Mesenchymal stem cell (in vitro differentiated cells and primary cell): ENCODE results near the gene HOMER3.

Experiments
- DNase-seq: peaks from one replicate; pipeline ENCODE4 v3.0.0-alpha.2; 2013
- H2AFZ ChIP-seq: one replicate; pipeline ENCODE4 v1.6.1; 2013; ENCODE audit warnings: low read depth, mild to moderate bottlenecking, control low read depth, inconsistent platforms, low read length, moderate library complexity
- H2AK5ac ChIP-seq: 2 replicates; pipeline ENCODE4 v1.6.1; 2013; ENCODE audit warnings: low read length, moderate library complexity, mild to moderate bottlenecking, inconsistent platforms; ENCODE audit not compliant: severe bottlenecking
- H2BK120ac ChIP-seq: one replicate; pipeline ENCODE4 v1.6.1; 2013; ENCODE audit warnings: low read depth, mild to moderate bottlenecking, inconsistent platforms, low read length, moderate library complexity
- H2BK12ac ChIP-seq, 2 experiments: one replicate each; pipeline ENCODE4 v1.6.1; 2013; ENCODE audit warnings: inconsistent platforms in 2 of 2, low read length in 2 of 2, mild to moderate bottlenecking in 2 of 2, moderate library complexity in 2 of 2, control low read depth in 1 of 2
- H2BK15ac ChIP-seq: one replicate; pipeline ENCODE4 v1.6.1; 2013; ENCODE audit warnings: mild to moderate bottlenecking, low read depth, inconsistent platforms; ENCODE audit not compliant: poor library complexity, severe bottlenecking
- H2BK5ac ChIP-seq: 2 replicates; pipeline ENCODE4 v1.6.1; 2013; ENCODE audit warnings: low read depth, mild to moderate bottlenecking, low read length, control low read depth, inconsistent platforms; ENCODE audit not compliant: poor library complexity, severe bottlenecking
- H3K14ac ChIP-seq, 2 experiments: one replicate each; pipeline ENCODE4 v1.6.1; 2013; ENCODE audit warnings: inconsistent platforms in 2 of 2, low read length in 2 of 2, control low read depth in 1 of 2, mild to moderate bottlenecking in 1 of 2, moderate library complexity in 1 of 2
- H3K18ac ChIP-seq, 2 experiments: one replicate each; pipeline ENCODE4 v1.6.1; 2013; ENCODE audit warnings: inconsistent platforms in 2 of 2, low read length in 2 of 2, control low read depth in 1 of 2, low read depth in 1 of 2, mild to moderate bottlenecking in 1 of 2
- H3K23ac ChIP-seq, 2 experiments: one replicate each; pipeline ENCODE4 v1.6.1; 2013; ENCODE audit warnings: inconsistent platforms in 2 of 2, low read length in 2 of 2, mild to moderate bottlenecking in 2 of 2, moderate library complexity in 2 of 2, control low read depth in 1 of 2
- H3K27ac ChIP-seq: 2 replicates; pipeline ENCODE4 v1.5.1; 2013; ENCODE audit warnings: mild to moderate bottlenecking, moderate library complexity, low read length, control low read depth, inconsistent platforms; ENCODE audit not compliant: poor library complexity, severe bottlenecking
- H3K27me3 ChIP-seq, 2 experiments: 2 replicates each; pipeline versions ENCODE4 v1.6.1 to v1.7.0; 2013; ENCODE audit warnings: low read length in 2 of 2, mild to moderate bottlenecking in 2 of 2, moderate library complexity in 2 of 2, control low read depth in 1 of 2, inconsistent platforms in 1 of 2; ENCODE audit not compliant: control insufficient read depth in 1 of 2, insufficient read depth in 1 of 2
- H3K36me3 ChIP-seq, 2 experiments: 2 replicates each; pipeline versions ENCODE4 v1.6.1 to v1.7.0; 2013; ENCODE audit warnings: low read length in 2 of 2, control low read depth in 1 of 2, inconsistent platforms in 1 of 2, low read depth in 1 of 2, mild to moderate bottlenecking in 1 of 2; ENCODE audit not compliant: insufficient read depth in 2 of 2, control insufficient read depth in 1 of 2
- H3K4ac ChIP-seq, 2 experiments: one replicate each; pipeline ENCODE4 v1.6.1; 2013; ENCODE audit warnings: inconsistent platforms in 2 of 2, low read length in 2 of 2, mild to moderate bottlenecking in 2 of 2, moderate library complexity in 2 of 2, control low read depth in 1 of 2, low read depth in 1 of 2
- H3K4me1 ChIP-seq: 2 replicates; pipeline ENCODE4 v1.6.1; 2013; ENCODE audit warnings: low read depth, low read length, control low read depth; ENCODE audit not compliant: control insufficient read depth, insufficient read depth
- H3K4me2 ChIP-seq: 2 replicates; pipeline ENCODE4 v1.6.1; 2013; ENCODE audit warnings: low read length, mild to moderate bottlenecking, inconsistent platforms; ENCODE audit not compliant: poor library complexity, severe bottlenecking
- H3K4me3 ChIP-seq, 2 experiments: 2 replicates each; pipeline versions ENCODE4 v1.5.1 to v1.7.0; 2013; ENCODE audit warnings: low read length in 2 of 2, mild to moderate bottlenecking in 2 of 2, control low read depth in 1 of 2, low read depth in 1 of 2; ENCODE audit not compliant: insufficient read depth in 1 of 2
- H3K79me1 ChIP-seq: replicated peaks from 2 replicates; pipeline ENCODE4 v1.6.1; 2013; ENCODE audit warnings: mild to moderate bottlenecking, control low read depth, low read length, inconsistent platforms; ENCODE audit not compliant: poor library complexity, severe bottlenecking
- H3K9ac ChIP-seq: 2 replicates; pipeline ENCODE4 v1.7.0; 2013; ENCODE audit warnings: mild to moderate bottlenecking, low read length, moderate library complexity
- H3K9me3 ChIP-seq: 2 replicates; pipeline ENCODE4 v1.7.0; 2013; ENCODE audit warnings: mild to moderate bottlenecking, low read length; ENCODE audit not compliant: control insufficient read depth
- H4K8ac ChIP-seq: one replicate; pipeline ENCODE4 v1.6.1; 2013; ENCODE audit warnings: inconsistent platforms, mild to moderate bottlenecking, low read length, moderate library complexity
- H4K91ac ChIP-seq: one replicate; pipeline ENCODE4 v1.6.1; 2013; ENCODE audit warnings: mild to moderate bottlenecking, low read length, inconsistent platforms
- WGBS: methylation state at CpG from one replicate; pipeline ENCODE4 v1.1.7; 2013; ENCODE audit warnings: mixed read lengths; 5-methylcytosine and 5-hydroxymethylcytosine counted together

The HOMER3 gene

GRCh38 chr19:18906605-18907519 lies 34.2 kb downstream of the HOMER3 start:
- Histone ChIP-seq H3K14ac (no peak overlapping the region), H3K79me1 (peaks cover 53% of the 10 kb centered on the region)

GRCh38 chr19:18905513-18906236 lies 35.3 kb downstream of the HOMER3 start:
- no peaks in the 10 kb centered on the region for H3K27me3 ChIP-seq
- no peak overlapping the region for H2AK5ac ChIP-seq
- no peak overlapping the region for H2BK120ac ChIP-seq
- no peaks in the 10 kb centered on the region for H3K9me3 ChIP-seq
- peaks cover 46% of the 10 kb centered on the region for H3K79me1 ChIP-seq
- no peak overlapping the region for H4K91ac ChIP-seq
- no peak overlapping the region for H2BK15ac ChIP-seq
- H3K4me1 ChIP-seq: peaks cover 7% of the 10 kb centered on the region
- no peak overlapping the region for H3K14ac ChIP-seq
- H3K23ac ChIP-seq: no peak overlapping the region
- no peak overlapping the region for H4K8ac ChIP-seq
- H3K9ac ChIP-seq: no peak overlapping the region
- H3K27ac ChIP-seq: no peak overlapping the region
- no peak overlapping the region for H3K4me3 ChIP-seq
- H3K36me3 ChIP-seq: peaks cover 82 to 84% of the 10 kb centered on the region in 2 experiments
- no peak for DNase-seq
- no peak overlapping the region for H3K18ac ChIP-seq
- H2AFZ ChIP-seq: no peak overlapping the region
- no peak overlapping the region for H3K4ac ChIP-seq
- no peak overlapping the region for H2BK5ac ChIP-seq
- H2BK12ac ChIP-seq: no peak overlapping the region
- WGBS: 93% methylated on average over 22 of the region's 26 CpGs
- H3K4me2 ChIP-seq: no peak overlapping the region

More at GRCh38 chr19:18906605-18907519, 34.2 kb downstream of the HOMER3 start:
- Histone ChIP-seq H3K27me3 (no peaks in the 10 kb centered on the region), H3K23ac (no peak overlapping the region), H2BK15ac (no peak overlapping the region), H3K4me1 (peaks cover 7% of the 10 kb centered on the region), H3K18ac (no peak overlapping the region), H3K27ac (no peak overlapping the region), H3K4me2 (no peak overlapping the region), H3K9ac (no peak overlapping the region), H2AFZ (no peak overlapping the region), H3K36me3 (peaks cover 78 to 83% of the 10 kb centered on the region in 2 experiments), H3K9me3 (no peaks in the 10 kb centered on the region), H4K8ac (no peak overlapping the region), H3K4me3 (no peak overlapping the region), H2AK5ac (no peak overlapping the region), H3K4ac (no peak overlapping the region), H2BK12ac (no peak overlapping the region), H2BK5ac (no peak overlapping the region), H4K91ac (no peak overlapping the region), H2BK120ac (no peak overlapping the region)
- no peak for DNase-seq
- 94% methylated on average over 36 of the region's 36 CpGs for WGBS

GRCh38 chr19:18905058-18905456 lies 36.0 kb downstream of the HOMER3 start:
- no peak overlapping the region for H3K4ac ChIP-seq
- no peak overlapping the region for H3K4me2 ChIP-seq
- H3K79me1 ChIP-seq: peaks cover 41% of the 10 kb centered on the region
- no peak overlapping the region for H3K18ac ChIP-seq
- no peak overlapping the region for H3K27ac ChIP-seq
- H3K23ac ChIP-seq: no peak overlapping the region
- peaks cover 7% of the 10 kb centered on the region for H3K4me1 ChIP-seq
- no peak overlapping the region for H4K8ac ChIP-seq
- no peak overlapping the region for H2BK15ac ChIP-seq
- no peak overlapping the region for H2AFZ ChIP-seq
- no peak overlapping the region for H2AK5ac ChIP-seq
- peaks cover 82 to 84% of the 10 kb centered on the region in 2 experiments for H3K36me3 ChIP-seq
- H3K27me3 ChIP-seq: no peaks in the 10 kb centered on the region
- no peak for DNase-seq
- no peak overlapping the region for H2BK12ac ChIP-seq
- no peak overlapping the region for H3K4me3 ChIP-seq
- no peak overlapping the region for H2BK120ac ChIP-seq
- H3K14ac ChIP-seq: no peak overlapping the region
- H2BK5ac ChIP-seq: no peak overlapping the region
- no peak overlapping the region for H4K91ac ChIP-seq
- no peaks in the 10 kb centered on the region for H3K9me3 ChIP-seq
- no peak overlapping the region for H3K9ac ChIP-seq
- WGBS: 97% methylated on average over 8 of the region's 8 CpGs
